Muscle of arm (tissue), 12 donors: ENCODE data around the gene SULT1A2. TPM values are rescaled to one million over a fixed set of nuclear protein-coding genes. Genes with fewer than 3 reads are reported as not detected.
"Not testable (repeated sequence)": the region's sequence is repeated elsewhere in the genome, so short reads cannot be mapped to it uniquely, and the experiment has no call there.

Experiments
- DNase-seq: peaks from one replicate; pipeline ENCODE4 v3.0.0-alpha.2; 2013
- polyA plus RNA-seq, 12 donors: library from polyadenylated mRNA; unstranded; fragments of 120-200 nt; gene quantifications; one replicate each; pipeline ENCODE4 v1.2.1, GENCODE V29; 2013; ENCODE audit not compliant: insufficient read length in 12 of 12

Gene SULT1A2
- polyA plus RNA-seq, 12 donors, result 0.39 to 1.1 (median 0.64) TPM; not detected in 2

DNA sequence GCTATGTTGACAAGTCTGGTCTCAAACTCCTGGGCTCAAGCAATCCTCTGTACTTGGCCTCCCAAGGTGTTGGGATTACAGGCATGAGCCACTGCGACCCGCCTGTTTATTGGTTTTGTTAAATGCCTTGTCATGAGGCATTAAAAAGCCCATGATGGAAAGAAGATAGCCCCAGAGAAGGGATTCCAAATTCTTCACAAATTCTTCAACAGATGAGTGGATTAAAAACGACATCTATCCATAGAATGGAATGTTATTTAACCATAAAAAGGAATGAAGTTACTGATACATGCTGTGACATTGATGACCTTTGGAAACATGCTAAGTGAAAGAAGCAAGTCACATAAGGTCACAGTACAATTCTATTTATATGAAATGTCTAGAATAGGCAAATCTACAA is 38.4 kb downstream of the SULT1A2 start:
- DNase-seq, result no peak

DNA sequence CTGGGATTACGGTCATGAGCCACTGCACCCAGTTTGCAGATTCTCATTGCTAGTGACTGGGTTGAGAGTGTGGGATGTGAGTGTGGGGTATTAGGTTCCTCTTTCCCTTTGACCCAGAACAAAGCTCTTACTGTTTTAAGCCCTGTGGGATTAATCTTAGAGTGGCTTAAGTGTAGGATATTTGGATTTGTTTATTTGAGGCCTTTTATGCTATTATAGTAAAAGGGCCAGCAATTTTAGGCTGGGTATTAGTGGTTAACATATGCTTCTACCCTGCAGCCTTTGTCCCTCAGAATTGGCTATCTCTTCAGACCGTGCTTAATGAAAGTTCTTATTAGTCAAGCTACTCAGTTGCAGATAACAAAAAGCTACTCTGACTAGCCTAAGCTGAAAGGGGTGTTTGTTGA is 39.9 kb downstream of the SULT1A2 start:
- no peak for DNase-seq

DNA sequence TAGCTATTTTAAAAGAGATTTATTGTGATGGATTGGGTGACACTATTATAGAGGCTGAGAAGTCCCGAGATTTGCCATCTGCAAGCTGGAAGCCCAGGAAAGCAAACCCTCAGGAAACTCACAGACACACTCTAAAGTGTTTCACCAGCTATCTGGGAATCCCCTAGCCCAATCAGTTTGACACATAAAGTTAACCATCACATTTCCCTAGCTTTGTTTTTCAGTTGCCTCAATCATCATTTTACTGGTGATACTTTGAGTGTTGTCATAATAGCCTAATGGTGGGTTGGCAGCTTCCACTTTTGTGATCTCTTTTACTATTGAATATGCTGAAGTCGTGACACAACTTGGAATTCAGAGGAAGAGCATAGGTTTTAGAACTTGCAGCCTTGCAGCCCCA is 41.3 kb downstream of the SULT1A2 start:
- DNase-seq, result no peak

DNA sequence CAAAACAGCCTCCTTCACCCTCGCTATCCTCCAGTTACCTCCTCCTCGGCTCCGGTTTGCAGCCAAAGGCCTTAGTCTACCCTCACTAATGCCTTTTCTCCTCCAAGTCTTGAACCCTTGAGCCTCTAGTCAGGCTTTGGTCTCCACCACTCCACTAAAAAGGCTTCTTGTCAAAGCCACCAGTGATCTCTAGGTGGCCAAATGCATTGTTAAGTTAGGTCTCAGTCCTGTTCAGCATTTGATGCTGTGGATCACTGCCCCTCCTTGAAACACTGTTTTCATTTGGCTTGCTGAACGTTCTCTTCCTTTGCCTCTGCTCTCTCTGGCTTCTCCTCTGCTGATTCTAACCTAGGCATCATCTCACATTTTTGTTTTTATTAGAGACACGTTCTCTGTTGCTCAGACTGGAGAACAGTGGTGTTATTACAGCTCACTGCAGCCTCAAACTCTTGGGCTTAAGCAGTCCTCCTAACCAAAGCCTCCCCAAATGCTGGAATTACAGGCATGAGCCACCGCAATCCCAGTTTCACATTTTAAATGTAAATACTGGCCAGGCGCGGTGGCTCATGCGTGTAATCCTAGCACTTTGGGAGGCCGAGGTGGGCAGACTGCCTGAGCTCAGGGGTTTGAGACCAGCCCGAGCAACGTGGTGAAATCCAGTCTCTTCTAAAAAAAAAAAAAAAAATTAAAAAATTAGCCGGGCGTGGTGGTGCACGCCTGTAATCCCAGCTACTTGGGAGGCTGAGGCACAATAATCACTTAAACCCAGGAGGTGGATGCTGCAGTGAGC is 42.0 kb downstream of the SULT1A2 start:
- no peak for DNase-seq

GRCh38 chr16:28553776-28554633 is 42.8 kb downstream of the SULT1A2 start, which contains the start of gene SGF29:
Gene SGF29, plus strand, starts transcription at chr16:28553920. Its CDS starts 27,150 bp downstream, at chr16:28581070.
- DNase-seq, result peak; percentile 89

GRCh38 chr16:28549301-28549899 is 47.5 kb downstream of the SULT1A2 start:
- DNase-seq, result no peak

GRCh38 chr16:28548306-28548802 is 48.5 kb downstream of the SULT1A2 start:
- DNase-seq, result no peak

DNA sequence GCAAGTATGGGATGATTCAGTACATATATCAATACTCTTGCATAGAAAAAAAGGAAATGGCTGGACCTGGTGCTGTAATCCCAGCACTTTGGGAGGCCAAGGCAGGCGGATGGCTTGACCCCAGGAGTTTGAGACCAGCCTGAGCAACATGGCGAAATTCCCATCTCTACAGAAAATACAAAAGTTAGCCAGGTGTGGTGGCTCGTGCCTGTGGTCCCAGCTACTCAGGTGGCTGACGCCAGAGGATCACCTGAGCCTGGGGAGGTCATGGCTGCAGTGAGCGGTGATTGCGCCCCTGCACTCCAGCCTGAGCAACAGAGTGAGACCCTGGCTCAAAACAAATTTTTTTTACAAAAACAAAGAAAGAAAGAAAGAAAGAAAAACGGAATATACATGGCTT is 50.2 kb downstream of the SULT1A2 start:
- DNase-seq, result no peak

DNA sequence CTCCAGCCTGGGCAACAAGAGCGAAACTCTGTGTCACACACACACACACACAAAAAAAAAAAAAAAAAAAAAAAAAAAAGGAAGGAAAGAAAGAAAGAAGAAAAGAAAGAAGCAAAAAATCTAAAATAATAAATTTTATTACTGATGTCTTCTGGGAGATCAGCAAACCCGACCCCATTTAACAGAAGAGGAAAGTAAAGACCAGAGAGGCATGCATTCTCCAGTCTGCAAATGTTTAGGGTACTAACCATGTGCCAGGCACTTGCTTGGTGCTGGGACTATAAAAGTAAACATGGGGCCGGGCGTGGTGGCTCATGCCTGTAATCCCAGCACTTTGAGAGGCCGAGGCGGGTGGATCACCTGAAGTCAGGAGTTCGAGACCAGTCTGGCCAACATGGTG is 50.9 kb downstream of the SULT1A2 start:
- not testable (repeated sequence) for DNase-seq

- no peak for DNase-seq
Observed at GRCh38 chr16:28544998-28545397, 51.9 kb downstream of the SULT1A2 start.

DNA sequence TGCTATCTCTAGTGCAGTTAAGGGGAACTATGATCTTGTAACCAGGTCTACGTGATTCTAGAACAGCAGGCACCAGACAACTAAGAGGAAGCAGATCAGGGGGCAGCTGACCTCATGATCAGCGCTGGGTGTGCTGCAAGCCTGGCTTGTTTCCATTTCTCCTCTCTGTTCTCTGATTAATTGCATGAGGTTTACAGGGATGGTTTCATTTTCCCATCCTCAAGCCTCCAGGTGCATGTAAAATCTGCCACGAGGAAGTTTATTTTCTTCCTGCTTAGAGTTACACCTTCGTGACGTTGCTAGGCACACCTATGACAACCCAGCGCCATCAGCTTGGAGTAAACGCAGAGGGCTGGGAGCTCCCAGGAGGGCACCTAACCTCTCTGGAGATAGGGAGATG is 53.8 kb downstream of the SULT1A2 start:
- DNase-seq, result no peak

DNA sequence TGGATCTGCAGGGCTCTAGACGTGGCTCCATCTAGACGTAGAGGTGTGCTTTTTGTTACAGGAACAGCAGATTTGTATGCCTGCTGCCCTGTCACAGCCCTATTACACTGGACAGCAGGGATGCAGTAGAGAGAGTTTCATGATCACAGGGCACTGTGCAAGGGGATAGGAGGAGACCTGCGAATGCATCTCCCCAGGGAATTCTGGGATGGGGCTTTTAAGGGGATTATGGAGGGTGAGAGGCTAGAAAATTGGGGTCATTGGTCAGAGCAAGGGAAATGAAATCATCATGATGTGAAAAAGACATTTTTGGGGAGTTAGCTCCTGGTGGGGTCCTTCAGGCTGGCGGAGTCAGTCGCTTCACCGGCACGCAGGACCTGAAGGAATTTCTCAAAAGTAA is 54.2 kb downstream of the SULT1A2 start:
- DNase-seq, result no peak

Other genes with a start within 250 kb of the SULT1A2 start
- gene NPIPB6, start 233.5 kb downstream of the SULT1A2 start, polyA plus RNA-seq, result 1 to 10 TPM in 5 of 12 donors, under 1 TPM in 5, not detected in 2; 0.34 to 2.9 (median 1.0) TPM
- gene EIF3CL, start 193.2 kb downstream of the SULT1A2 start, polyA plus RNA-seq, result 100 to 1,000 TPM in 2 of 12 donors, 10 to 100 TPM in 9, not detected in 1; 34.5 to 151 (median 79.1) TPM
- under 1 TPM in 7 of 12 donors, not detected in 5; 0.11 to 0.52 (median 0.27) TPM for gene NPIPB7, start 124.7 kb downstream of the SULT1A2 start, polyA plus RNA-seq
- 10 to 100 TPM in 11 of 12 donors, not detected in 1; 13.0 to 73.2 (median 14.1) TPM for gene CLN3, start 105.0 kb downstream of the SULT1A2 start, polyA plus RNA-seq
- 1 to 10 TPM in 2 of 12 donors, under 1 TPM in 9, not detected in 1; 0.40 to 5.0 (median 0.58) TPM for gene APOBR, start 102.4 kb downstream of the SULT1A2 start, polyA plus RNA-seq
- gene IL27, start 90.2 kb downstream of the SULT1A2 start, polyA plus RNA-seq, result not detected
- gene NUPR1, start 58.1 kb downstream of the SULT1A2 start, polyA plus RNA-seq, result 10 to 100 TPM in 11 of 12 donors, not detected in 1; 23.0 to 68.0 (median 31.1) TPM
- gene SGF29, start 43.1 kb downstream of the SULT1A2 start, polyA plus RNA-seq, result 10 to 100 TPM in 10 of 12 donors, 1 to 10 TPM in 1, not detected in 1; 8.4 to 26.0 (median 14.8) TPM
- 10 to 100 TPM in 6 of 12 donors, 1 to 10 TPM in 5, not detected in 1; 5.4 to 21.7 (median 11.2) TPM for gene SULT1A1, start 13.0 kb upstream of the SULT1A2 start, polyA plus RNA-seq
- under 1 TPM in 6 of 12 donors, not detected in 6; 0.11 to 0.67 (median 0.42) TPM for gene NPIPB8, start 41.0 kb upstream of the SULT1A2 start, polyA plus RNA-seq
- 100 to 1,000 TPM in 10 of 12 donors, 10 to 100 TPM in 1, not detected in 1; 86.4 to 613 (median 309) TPM for gene EIF3C, start 114.4 kb upstream of the SULT1A2 start, polyA plus RNA-seq
- 1 to 10 TPM in 8 of 12 donors, under 1 TPM in 3, not detected in 1; 0.37 to 6.8 (median 1.7) TPM for gene NPIPB9, start 154.7 kb upstream of the SULT1A2 start, polyA plus RNA-seq
- gene ATXN2L, start 225.9 kb upstream of the SULT1A2 start, polyA plus RNA-seq, result 100 to 1,000 TPM in 2 of 12 donors, 10 to 100 TPM in 9, not detected in 1; 56.0 to 174 (median 71.2) TPM
- gene TUFM, start 249.3 kb upstream of the SULT1A2 start, polyA plus RNA-seq, result 100 to 1,000 TPM in 11 of 12 donors, not detected in 1; 108 to 176 (median 142) TPM